NCI-H774 (cell line): ENCODE results near the gene C16orf89.

ENCODE experiments used
- DNase-seq: peaks from one replicate; lab custom pipeline; 2025; lab: John Stamatoyannopoulos, UW

Gene C16orf89

GRCh38 chr16:5028950-5029475 lies 36.7 kb downstream of the C16orf89 start:
- no peak for DNase-seq

- DNase-seq: no peak
These were observed 38.1 kb downstream of the C16orf89 start for GRCh38 chr16:5027575-5028235.

- DNase-seq: no peak
These were observed 38.7 kb downstream of the C16orf89 start for GRCh38 chr16:5027086-5027485.

GRCh38 chr16:5026664-5027063 lies 39.1 kb downstream of the C16orf89 start:
- no peak for DNase-seq

GRCh38 chr16:5025171-5025632 lies 40.6 kb downstream of the C16orf89 start:
- no peak for DNase-seq

- peak; percentile 12 for DNase-seq
These were observed 41.1 kb downstream of the C16orf89 start for GRCh38 chr16:5024632-5025031.

GRCh38 chr16:5022521-5022920 lies 43.2 kb downstream of the C16orf89 start:
- no peak for DNase-seq

GRCh38 chr16:5020551-5020950 lies 45.2 kb downstream of the C16orf89 start:
- no peak for DNase-seq

- no peak for DNase-seq
These were observed 46.0 kb downstream of the C16orf89 start for GRCh38 chr16:5019775-5020174.

GRCh38 chr16:5018793-5019192 lies 47.0 kb downstream of the C16orf89 start:
- DNase-seq: no peak

- DNase-seq: no peak
These were observed 48.1 kb downstream of the C16orf89 start for GRCh38 chr16:5017678-5017969.

- DNase-seq: no peak
These were observed 48.6 kb downstream of the C16orf89 start for GRCh38 chr16:5016967-5017677.

GRCh38 chr16:5015887-5016286 lies 49.9 kb downstream of the C16orf89 start:
- DNase-seq: no peak

- no peak for DNase-seq
These were observed 50.4 kb downstream of the C16orf89 start for GRCh38 chr16:5015351-5015750.

- DNase-seq: no peak
These were observed 52.9 kb downstream of the C16orf89 start for GRCh38 chr16:5012887-5013286.

GRCh38 chr16:5011637-5012036 lies 54.1 kb downstream of the C16orf89 start:
- DNase-seq: no peak

GRCh38 chr16:5010576-5011329 lies 55.0 kb downstream of the C16orf89 start:
- DNase-seq: no peak

GRCh38 chr16:5008311-5008731 lies 57.4 kb downstream of the C16orf89 start:
- DNase-seq: no peak

- no peak for DNase-seq
These were observed 58.5 kb downstream of the C16orf89 start for GRCh38 chr16:5007256-5007655.

- DNase-seq: no peak
These were observed 59.2 kb downstream of the C16orf89 start for GRCh38 chr16:5006348-5007193.

- DNase-seq: no peak
These were observed 59.8 kb downstream of the C16orf89 start for GRCh38 chr16:5005916-5006315.

- DNase-seq: no peak
These were observed 61.4 kb downstream of the C16orf89 start for GRCh38 chr16:5004311-5004710.
